Loucy (cell line): ENCODE measurements around the gene PCDHAC2.

Experiments used
- EZH2phosphoT487 ChIP-seq: fragments of 200-600 bp; IDR thresholded peaks from 2 replicates; pipeline ENCODE4 v1.6.1; 2018; ENCODE audit warnings: antibody characterized with exemption, mild to moderate bottlenecking, moderate library complexity, borderline replicate concordance
- TF ChIP-seq, protein P1 (sequence below): fragments of 200-600 bp; sonication (generic); conservative IDR thresholded peaks from 2 replicates; pipeline ENCODE4 v1.5.1; 2014; ENCODE audit warnings: mild to moderate bottlenecking, antibody characterized with exemption, low read length

DNA sequence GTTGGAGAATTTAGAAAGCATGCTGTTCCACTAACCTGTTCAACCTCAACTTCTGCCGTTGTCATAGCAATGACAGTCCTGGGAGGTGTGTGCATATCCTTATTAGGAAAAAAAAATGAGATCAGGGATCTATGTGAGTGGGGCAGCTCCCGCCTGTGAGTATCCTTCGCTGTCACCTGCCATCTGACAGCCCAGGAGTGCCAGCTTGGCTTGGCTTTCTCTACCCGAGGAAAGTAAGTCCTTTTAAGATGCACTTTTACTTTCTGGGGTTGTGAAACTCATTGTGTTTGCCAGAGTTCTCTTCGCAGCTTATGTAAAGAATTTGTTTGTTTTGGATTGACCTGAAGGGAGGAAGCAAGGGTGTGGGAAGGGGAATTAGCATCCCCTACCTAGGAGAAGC lies 21.8 kb downstream of the PCDHAC2 start:
- TF ChIP-seq, protein P1, sequence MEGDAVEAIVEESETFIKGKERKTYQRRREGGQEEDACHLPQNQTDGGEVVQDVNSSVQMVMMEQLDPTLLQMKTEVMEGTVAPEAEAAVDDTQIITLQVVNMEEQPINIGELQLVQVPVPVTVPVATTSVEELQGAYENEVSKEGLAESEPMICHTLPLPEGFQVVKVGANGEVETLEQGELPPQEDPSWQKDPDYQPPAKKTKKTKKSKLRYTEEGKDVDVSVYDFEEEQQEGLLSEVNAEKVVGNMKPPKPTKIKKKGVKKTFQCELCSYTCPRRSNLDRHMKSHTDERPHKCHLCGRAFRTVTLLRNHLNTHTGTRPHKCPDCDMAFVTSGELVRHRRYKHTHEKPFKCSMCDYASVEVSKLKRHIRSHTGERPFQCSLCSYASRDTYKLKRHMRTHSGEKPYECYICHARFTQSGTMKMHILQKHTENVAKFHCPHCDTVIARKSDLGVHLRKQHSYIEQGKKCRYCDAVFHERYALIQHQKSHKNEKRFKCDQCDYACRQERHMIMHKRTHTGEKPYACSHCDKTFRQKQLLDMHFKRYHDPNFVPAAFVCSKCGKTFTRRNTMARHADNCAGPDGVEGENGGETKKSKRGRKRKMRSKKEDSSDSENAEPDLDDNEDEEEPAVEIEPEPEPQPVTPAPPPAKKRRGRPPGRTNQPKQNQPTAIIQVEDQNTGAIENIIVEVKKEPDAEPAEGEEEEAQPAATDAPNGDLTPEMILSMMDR = no peak
- TF ChIP-seq EZH2phosphoT487 = no peak
